Activated CD8-positive, alpha-beta memory T cell treated with anti-CD3 and anti-CD28 coated beads for 1 hour (primary cell): Measurements from ENCODE around the gene FAM149A.

Source experiments
- DNase-seq, 2 donors: peaks; one replicate each; pipeline ENCODE4 v3.0.0-alpha.2; 2020; ENCODE audit warnings: low read depth in 1 of 2; ENCODE audit errors: extremely low read depth in 1 of 2

Gene FAM149A

DNA sequence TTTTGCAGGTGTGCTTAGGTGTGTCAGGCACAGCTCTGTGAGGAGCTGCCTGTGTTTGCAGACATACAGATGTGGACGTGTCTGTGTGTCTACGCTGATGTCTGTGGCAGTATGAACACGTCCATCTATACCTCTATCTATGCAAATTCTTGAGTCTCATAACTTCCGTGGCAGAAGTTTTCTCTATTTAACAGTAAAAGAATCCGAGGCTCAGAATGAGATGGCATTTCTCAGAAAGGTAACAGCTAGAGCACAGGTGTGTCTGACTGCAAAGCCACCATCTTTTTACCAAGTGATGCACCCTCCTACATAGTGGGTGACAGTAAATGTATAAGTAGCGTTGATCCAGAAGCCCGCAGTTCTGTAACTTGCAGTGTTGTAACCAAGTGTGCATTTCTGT is 47.0 kb downstream of the FAM149A start:
- DNase-seq = no peak

- no peak for DNase-seq
Measured at GRCh38 chr4:186158021-186158813, 53.7 kb downstream of the FAM149A start.

DNA sequence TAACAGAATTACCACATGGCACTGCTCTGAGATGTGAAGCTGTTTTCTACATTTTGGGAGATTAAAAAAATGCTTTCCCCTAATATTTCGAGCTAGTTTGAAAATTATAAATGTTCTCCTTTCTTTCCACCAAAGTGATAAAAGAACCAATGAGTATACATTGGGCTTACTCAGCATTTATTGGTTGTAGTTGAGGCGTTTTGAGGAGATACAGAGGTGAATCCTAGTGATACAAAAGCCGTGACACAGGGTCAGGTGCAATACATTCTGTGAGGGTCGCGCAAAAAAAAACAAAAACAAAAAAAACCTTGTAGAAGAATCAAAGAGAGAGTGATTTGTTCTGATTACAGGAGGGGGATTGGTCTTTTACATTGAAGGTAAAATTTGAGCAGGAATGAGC is 54.5 kb downstream of the FAM149A start:
- DNase-seq = no peak

DNA sequence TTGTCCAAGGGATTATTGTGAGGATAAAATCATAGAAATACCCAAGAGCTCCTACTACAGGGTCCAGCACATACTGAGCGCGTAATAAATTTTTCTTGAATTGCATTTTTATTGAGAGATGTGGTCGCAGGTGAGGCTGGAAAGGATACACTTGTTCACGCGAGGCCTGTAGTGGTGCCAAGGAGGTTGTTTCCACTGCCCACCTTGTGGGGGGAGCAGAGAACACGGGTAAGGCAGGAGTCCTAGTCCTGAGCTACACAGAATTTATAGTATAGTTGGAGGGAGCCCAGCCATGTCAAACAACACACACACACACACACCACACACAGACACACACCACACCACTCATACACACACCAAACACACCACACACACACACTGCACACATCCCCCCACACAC is 55.1 kb downstream of the FAM149A start:
- DNase-seq = no peak

GRCh38 chr4:186161138-186161537 is 56.6 kb downstream of the FAM149A start:
- DNase-seq = no peak

DNA sequence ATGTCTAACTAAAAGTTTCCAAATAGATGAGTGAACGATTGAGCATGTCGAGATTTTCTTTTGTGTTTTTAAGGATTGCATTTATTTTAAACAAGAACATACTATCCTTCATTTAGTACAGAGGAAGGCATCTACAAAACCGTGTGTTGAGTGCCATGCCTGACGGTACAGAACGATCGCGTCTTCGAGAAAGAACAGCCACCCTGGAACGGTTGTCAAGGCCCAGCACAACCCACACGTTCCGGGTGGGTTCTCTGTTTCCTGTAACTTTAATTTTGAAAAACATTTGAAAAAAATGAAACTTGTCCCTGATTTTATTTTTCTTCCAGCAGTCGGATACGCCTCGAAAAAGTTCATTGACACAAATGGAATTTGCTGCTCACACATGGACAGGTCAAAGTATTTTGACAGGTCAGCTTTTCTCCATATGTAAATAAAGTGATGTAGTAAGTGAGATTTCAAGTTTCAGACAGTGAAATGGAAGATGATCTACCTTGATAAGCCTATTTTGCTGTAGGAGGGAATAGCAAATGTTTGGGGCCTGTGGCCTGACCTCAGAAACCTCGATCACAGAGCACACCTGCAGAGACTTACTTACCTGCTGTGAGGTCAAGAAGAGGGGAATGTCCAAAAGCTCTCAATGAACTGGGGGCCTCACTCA is 62.5 kb downstream of the FAM149A start:
- DNase-seq = no peak

- no peak for DNase-seq
Measured at GRCh38 chr4:186167605-186168004, 63.1 kb downstream of the FAM149A start.

DNA sequence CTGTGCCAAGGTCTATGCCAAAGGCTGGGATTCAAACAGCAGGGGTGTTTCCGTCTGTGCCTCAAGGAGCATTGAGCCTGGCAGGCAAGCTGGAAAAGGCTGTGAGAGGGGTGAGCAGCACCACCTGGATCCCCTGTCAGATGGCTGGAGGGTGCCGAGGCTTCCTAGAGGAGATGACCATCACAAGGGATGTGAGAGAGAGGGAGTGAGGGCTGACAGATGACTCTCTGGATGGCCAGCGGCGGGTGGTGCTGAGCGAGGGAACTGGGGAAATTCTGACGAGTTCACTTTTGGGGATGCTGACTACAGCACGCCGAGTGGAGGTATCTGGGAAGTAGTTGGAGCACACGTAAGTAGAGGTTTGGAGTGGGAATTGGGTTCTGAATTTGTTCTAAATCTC is 64.2 kb downstream of the FAM149A start:
- DNase-seq = no peak

- no peak for DNase-seq
Measured at GRCh38 chr4:186169333-186169944, 64.9 kb downstream of the FAM149A start.

- no peak for DNase-seq
Measured at GRCh38 chr4:186169945-186170802, 65.7 kb downstream of the FAM149A start.

- DNase-seq = no peak
Measured at GRCh38 chr4:186170966-186171365, 66.5 kb downstream of the FAM149A start.

DNA sequence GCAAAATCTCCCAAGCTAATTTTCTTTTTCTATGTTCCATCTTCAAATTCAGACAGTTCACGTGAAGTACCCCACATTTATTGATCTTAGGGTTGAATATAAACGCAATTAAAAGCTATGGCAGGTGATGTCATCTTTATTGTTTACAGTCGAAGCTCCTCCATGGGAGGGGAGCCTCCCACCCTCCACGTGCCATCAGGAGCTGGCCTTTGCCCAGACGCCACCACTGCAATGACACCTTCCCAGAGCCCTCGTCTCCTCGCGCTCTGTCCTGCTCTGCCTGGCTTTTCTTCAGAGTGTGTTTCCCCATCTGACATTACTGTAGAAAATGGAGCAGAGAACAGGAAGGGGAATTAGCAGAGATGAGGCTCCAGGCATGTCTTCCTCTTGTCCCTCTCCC is 68.0 kb downstream of the FAM149A start:
- DNase-seq = no peak

- DNase-seq = no peak
Measured at GRCh38 chr4:186188107-186188506, 83.6 kb downstream of the FAM149A start.

GRCh38 chr4:186189656-186190055 is 85.2 kb downstream of the FAM149A start:
- DNase-seq = no peak

DNA sequence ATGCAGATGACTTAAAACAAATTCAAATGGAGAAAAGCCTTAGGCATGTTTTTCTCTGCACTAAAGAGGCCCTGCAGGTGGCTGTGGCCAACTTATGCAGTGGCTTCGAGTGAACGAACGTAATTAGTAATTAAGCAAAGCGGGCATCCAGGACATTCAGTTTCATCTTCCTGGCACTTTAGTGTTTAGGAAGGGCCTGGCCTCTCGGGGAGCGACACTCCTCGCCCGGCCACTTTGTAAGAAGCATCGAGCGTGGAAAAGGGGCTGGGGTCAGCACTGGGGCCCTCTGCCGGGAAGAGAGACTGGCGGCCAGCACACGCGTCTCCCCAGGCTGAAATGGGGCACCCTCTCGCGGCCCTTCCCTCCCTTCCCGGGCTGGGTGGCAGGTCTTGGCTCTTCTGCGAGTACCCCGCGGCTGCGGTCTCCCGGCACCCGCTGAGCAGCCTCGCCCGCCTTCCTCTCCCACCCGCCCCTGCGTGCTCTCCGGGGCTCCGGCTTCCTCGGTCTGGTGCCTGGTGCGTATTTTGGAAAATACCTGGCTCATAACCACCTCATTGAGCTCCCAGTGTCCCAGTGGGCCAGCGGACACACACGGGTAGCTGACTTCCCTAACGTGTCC is 86.2 kb downstream of the FAM149A start:
- peak in 1 of 2 donors; percentile 42 for DNase-seq

DNA sequence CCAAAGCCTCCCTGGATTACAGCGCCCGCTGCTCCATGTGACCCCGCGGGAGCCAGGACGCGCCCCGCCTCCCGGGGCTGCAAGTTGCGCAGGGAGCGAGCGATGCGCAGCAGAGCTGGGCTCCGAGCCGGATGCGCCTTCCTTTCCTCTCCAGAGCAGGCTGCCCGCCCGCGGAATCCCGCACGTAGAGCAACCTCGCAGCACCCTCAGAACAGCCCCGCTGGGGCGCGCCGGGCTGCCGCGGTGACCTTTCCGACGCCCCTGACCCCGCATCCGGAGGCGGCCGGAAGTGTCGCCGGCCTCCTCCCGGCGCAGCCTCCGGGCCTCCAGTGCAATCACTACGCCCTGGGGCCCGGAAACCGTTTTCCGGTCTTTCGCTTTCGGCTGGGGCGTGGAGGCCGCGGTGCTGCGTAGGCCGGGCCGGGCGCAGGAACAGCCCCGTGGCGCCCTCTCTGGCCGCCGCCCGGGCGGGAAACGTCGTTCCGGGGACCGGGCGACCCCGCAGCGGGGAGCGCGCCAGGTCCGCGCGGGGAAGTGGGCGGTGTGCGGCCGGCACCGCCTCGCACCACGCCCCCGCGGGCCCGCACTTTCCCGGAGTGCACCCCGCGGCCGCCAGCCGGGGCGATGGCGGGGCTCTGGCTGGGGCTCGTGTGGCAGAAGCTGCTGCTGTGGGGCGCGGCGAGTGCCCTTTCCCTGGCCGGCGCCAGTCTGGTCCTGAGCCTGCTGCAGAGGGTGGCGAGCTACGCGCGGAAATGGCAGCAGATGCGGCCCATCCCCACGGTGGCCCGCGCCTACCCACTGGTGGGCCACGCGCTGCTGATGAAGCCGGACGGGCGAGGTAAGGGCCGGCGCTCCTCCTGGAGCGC is 86.9 kb downstream of the FAM149A start, which contains the start of gene CYP4V2:
Gene CYP4V2, plus strand, starts transcription at position 368 of the 866 bp plus-strand sequence. Its CDS starts 257 bp downstream, at position 625.
- DNase-seq = peak; percentile 48 to 78

DNA sequence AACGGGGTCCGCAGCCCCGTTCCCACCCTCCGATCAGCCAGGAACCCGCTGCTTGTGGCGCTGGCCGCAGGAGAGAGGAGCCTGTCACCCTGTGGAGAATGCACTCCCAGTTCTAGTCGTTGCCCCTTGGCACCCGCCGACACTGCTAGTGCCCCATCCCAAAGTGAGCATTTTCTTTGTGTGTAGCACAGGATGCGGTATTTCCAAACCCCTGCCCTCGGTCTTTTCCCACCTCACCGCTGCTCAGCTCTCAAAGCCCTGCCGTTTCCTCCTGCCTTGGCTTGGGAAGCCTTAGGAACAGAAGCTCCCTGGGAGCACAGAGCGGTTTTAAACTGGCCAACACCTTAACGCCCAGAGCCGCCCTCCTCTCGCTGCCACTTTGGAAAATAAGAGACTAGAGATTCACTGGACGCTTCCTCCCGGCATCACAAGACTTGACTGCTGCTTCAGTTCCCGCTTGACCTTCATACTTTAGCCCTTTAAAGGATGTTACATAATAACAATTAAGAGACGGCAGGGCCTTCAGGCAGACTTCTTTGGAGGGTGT is 87.6 kb downstream of the FAM149A start:
- peak in 1 of 2 donors; percentile 8 for DNase-seq

DNA sequence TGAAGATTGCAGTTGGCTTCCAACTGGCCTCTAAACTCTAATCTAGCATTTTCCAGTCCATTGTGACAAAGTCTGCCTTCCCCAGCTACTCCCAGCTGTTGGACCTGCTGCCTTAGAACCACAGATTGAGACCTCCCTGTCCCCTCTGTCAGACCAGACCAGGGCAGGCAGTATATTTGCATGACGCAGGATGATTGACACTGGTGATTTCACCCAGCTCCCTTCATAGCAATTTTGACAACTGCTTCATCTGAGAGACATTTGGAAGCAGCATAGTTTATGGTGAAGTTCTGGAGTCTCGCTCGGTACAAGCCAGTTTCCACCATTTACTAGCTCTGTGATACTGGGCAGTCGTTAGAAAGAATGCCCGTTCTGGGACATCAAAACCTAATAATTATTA is 89.3 kb downstream of the FAM149A start:
- no peak for DNase-seq

DNA sequence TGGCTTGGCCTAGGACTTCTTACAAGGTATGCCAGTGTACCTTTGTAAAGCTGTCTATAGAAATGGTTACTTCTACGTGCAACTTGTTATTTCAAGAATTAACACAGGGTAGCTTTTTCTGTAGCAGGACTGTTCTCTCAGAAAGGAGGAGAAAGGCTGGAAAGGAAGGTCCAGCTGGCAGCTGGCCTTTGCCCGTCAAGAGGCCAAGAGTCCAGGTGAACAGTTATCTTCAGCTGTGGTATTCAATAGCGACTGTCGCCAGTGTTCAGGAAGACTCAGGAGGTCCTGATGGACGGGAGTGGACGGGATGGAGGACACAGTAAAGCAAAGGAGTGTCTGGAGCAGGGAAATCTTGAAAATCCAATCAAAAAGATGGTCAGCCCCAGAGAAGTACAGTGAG is 91.6 kb downstream of the FAM149A start:
- DNase-seq = no peak
